GM18907 (cell line): ENCODE data around the gene SPATA21.

Source experiments
- ATAC-seq: cut with Tn5 transposase; IDR thresholded peaks from one replicate; pipeline ENCODE4 v1.9.1; 2021; ENCODE audit warnings: mild to moderate bottlenecking, moderate library complexity; ENCODE audit not compliant: unreplicated experiment

Gene SPATA21

DNA sequence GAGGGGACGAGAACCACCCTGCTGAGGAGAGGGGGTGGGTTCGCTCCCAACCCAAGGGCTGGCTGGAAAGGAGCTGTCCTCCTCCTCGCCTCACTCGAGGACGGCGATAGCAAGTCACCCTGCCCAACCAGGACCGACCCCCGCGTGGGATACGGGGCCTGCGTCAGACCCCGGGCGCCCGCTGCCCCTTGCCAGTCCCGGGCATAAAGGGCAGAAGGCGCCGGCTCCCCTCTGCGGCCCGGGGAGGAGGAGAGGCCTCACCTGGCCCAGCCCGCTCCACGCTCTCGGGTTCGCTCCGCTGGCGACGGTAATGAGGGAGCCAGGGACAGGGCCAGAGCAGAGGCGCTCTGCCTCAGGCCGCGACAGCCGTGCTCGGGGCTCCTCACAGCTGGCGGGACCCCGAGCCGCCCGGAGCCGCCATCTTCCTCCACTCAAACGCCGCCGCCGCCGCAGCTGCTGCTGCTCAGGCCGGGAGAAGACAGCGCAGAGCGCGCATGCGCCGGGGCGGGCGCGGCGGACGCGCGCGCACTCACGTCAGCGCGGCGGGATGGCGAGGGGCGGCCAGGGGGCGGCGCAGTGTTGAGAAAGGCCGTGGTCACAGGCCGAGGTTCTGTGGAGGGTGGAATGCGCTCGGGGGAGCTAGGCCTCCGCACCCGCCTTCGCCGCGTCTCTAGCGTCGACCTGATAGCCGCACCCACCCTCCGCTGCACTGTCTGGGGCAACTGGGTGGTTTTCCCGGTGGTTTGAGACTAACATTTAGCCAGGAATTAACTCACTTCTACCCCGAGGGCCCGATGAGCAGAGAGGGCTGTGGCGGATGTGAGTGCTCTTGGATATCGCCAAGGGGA lies 85.0 kb downstream of the SPATA21 start, which contains the start of gene FBXO42:
Gene FBXO42, minus strand, starts transcription at position 487 of the 848 bp plus-strand sequence. CDS start 37,062 bp downstream, outside the sequence.
- peak; percentile 87 for ATAC-seq

DNA sequence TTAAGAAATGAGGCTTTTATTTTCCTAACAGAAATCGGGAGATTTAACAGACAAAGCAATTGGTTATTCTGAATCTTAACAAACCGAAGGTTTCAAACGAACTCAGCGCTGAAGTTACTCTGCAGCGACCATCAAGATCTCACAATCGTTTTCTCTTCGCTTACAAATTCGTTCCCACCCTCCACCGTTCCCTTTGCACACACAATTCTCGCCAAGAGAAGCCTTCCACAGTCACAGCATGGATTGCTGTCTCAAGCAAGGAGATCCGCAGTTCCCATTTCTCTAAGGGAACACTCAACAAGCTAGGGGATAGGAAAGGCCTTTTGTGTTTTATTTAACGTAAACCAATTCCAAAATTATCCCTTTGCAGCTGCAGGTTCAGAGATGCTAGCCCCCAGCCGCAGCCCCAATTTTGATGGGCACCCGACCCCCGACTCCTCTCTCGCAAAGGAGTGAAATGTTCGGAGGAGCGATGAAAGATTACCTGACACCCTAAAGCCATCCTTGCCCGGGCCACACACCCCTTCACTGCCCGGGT lies 85.7 kb downstream of the SPATA21 start:
- no peak for ATAC-seq

DNA sequence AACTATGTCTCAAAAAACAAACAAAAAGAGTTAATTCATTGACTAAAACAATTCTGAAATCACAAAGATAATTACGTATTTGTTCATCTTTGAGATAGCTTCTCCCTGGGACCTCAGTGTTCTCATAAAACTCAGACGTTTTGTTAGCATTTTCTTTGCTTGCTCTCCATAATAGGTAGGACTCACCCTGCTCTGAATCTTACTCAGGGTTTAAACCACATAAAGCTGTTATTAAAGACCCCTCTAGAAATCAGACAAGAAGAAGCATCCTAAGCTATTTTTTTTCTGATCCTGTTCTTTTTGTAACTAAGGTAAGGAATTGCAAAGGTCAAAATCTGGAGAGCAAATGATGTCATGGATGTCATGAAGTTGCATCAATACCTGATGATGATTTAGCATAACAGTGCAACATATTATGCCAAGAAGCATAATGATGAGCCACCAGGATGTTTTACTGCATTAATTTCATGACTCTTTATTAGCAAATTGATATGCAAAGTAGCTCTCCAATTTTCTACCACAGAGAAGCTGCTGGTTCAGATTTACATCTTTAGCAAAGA lies 87.3 kb downstream of the SPATA21 start:
- ATAC-seq = no peak
